Activated naive CD4-positive, alpha-beta T cell (primary cell): ENCODE results near the gene RTBDN.
"Not testable (repeated sequence)": the region's sequence is repeated elsewhere in the genome, so short reads cannot be mapped to it uniquely, and the experiment has no call there.

Source experiments
- DNase-seq, 4 experiments: peaks; one replicate each; lab custom pipeline; 2025; lab: John Stamatoyannopoulos, UW

The RTBDN gene

DNA sequence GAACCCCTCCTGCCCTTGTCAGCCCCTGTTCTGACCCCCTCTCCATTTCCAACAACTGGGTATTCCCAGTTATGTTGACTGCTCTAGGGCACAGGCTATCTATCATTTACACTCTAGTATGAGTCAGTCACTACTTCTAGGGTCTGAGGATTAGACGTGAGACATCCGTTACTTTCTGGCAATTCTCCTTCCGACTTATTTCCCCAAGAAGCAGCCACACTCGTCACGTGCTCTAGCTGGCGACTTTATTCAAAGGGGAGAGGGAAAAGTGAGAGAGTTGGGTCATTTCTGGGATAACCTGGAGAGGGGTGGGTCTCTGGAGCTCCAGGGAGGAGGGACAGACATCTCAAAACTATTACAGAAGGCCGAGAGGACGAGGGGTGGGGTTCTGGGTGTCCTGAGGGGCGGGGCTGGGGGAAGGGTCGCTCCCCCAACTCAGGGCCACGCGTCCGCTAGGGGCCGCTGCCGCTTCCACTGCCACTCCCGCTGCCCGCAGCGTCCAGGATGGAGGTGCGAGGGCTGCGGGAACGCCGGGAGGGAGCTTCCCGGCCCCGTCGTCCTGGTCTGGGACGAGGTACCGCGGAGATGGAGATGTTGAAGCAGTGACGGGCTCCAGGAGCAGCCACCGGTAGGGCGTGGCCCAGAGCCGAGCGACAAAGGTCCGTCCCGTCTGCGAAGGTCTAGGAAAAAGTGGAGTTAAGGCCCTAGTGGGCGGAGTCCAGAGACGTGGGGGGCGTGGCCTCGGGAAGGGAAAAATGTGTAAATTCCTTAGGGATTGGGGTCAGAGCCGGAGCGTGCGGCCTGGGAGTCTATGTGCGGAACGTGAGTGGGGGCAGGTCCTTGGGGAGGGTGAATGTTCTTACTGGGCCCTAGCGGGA is 8.9 kb downstream of the RTBDN start:
- DNase-seq: no peak

DNA sequence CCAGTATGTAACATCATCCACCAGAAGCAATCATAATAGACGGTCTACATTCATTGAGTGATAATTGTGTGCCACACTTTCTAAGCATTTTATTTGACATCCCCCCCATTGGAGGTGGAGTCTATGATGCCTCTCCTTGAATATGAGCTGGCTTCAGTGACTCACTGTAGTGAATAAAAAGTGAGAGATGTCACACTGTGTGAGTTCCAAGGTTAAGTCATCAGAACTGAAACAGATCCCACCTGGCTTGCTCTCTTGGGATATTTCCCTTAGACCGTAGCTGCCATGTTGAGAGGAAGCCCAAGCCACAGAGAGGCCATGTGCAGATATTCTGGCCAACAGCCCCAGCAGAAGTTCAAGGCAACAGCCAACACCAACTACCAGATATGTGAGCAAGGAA is 12.6 kb downstream of the RTBDN start:
- DNase-seq: no peak

DNA sequence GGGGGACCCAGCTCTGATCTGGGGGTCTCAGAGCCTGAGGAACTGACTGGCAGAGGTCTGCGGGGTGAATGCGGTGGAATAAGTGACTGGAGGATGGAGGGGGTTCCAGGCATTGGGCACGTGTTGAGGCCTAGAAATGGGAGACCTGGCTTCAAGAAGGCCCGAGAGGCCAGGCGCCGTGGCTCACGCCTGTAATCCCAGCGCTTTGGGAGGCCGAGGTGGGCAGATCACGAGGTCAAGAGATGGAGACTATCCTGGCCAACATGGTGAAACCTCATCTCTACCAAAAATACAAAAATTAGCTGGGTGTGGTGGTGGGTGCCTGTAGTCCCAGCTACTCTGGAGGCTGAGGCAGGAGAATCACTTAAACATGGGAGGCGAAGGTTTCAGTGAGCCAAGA is 16.6 kb downstream of the RTBDN start:
- DNase-seq: not testable (repeated sequence)

DNA sequence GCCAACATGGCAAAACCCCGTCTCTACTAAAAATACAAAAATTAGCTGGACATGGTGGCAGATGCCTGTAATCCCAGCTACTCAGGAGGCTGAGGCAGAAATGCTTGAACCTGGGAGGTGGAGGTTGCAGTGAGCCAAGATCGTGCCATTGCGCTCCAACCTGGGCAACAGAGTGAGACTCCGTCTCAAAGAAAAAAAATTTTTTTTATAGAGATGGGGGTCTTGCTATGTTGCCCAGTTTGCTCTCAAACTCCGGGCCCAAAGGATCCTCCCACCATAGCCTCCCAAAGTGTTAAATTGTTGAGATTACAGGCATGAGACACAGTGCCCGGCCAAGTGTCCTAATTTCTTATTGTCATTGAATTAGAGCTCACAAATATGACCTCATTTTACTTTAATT is 17.2 kb downstream of the RTBDN start:
- DNase-seq: not testable (repeated sequence)

DNA sequence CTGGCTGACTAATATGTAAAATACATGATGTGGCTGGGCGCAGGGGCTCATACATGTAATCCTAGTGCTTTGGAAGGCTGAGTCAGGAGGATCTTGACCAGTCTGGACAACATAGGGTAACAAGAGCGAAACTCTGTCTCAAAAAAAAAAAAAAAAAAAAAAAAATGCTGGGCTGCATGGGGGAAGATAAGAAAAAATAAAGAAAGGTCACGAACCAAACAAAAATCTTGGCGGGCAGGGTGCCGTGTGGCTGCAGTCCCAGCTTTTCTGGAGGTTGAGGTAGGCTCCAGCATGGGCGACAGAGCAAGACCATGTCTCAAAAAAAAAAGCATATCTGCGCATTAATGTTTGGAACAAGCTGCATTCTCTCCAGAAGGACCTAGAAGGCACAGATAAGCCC is 19.3 kb downstream of the RTBDN start:
- no peak for DNase-seq

DNA sequence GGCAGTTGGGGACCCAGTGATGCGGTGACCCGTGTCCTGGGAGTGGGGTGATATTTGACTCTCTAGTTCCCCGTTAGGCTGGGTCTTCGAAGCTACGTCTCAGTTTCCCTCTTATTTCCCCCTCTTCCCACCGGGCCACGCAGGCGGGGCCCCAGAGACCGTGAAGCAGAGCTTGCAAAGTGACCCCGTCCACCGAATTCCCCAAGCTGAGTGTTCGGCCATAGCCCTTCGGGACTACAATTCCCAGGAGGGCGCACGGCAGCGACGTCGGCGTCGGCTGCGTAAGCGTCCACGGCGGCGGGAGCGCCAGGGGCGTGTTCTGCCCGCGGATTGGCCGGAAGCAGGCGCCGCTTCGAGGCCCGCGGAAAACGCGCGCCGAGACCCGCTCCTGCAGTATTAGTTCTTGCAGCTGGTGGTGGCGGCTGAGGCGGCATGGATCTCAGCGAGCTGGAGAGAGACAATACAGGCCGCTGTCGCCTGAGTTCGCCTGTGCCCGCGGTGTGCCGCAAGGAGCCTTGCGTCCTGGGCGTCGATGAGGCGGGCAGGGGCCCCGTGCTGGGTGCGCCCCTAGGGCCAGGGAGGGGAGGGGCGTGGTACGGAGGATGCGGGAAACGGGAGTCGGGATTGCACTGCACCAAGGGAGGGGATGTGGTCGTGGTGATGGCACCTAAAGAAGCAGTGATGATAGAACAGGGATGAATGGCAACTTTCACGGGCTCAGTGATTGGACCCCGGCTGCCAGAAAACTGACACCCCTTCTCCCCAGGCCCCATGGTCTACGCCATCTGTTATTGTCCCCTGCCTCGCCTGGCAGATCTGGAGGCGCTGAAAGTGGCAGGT is 27.9 kb downstream of the RTBDN start, which contains the start of gene RNASEH2A:
TSS of gene RNASEH2A (plus strand) at position 343 of the 840 bp plus-strand sequence. CDS start at position 433, 90 bp downstream.
- DNase-seq: peak; percentile 64 to 86 (median 72)

DNA sequence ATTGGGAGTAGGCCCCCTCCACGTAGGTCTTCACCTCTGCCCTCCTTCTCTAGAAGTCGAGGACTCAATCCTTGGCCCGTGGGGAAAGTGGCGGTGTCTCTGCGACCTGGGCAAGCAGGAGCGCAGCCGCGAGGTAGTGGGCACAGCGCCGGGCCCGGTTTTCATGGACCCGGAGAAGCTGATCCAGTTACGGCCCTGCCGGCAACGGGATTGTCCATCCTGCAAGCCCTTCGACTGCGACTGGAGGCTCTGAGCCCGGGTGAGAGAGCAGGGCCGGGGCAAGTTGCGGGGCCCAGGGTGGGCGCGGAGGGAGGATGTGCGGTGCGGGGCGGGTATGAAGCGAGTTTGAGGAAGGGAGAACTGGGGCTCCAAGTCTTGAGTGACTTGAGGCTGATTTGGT is 30.3 kb downstream of the RTBDN start:
- no peak for DNase-seq

DNA sequence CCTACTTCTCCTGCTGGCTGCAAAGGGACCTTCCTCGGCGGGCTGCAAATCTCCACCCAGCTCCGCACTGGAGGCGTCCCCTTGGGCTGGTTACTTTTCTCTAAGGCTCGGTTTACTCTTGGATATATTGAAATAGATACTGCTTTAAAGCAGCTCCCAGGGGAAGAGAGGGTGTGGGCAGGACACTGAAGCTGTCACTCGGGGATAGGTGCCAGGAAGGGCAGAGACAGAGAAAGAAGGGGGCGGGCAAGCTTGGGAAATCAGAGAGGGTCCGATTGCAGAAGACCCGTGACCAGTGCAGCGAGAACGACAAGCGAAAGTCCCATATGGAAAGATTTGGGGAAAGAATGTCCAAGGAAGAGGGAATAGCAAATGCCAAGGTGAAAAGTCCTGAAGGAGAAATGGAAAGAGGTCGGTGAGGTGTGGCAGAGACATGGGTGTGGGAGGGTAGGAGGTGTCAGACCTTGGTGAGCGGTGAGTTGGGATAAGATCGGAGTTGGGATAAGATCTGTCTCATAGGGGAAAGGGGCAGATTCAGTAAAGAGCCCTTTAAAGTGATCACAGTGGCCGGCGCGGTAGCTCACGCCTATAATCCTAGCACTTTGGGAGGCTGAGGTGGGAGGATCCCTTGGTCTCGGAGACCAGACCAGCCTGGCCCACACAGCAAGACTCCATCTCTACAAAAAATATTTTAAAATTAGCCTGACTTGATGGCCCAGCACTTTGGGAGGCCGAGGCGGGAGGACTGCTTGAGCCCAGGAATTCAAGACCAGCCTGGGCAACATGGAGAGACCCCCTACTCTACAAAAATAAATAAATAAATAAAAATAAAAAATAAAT is 31.9 kb downstream of the RTBDN start:
- no peak for DNase-seq

DNA sequence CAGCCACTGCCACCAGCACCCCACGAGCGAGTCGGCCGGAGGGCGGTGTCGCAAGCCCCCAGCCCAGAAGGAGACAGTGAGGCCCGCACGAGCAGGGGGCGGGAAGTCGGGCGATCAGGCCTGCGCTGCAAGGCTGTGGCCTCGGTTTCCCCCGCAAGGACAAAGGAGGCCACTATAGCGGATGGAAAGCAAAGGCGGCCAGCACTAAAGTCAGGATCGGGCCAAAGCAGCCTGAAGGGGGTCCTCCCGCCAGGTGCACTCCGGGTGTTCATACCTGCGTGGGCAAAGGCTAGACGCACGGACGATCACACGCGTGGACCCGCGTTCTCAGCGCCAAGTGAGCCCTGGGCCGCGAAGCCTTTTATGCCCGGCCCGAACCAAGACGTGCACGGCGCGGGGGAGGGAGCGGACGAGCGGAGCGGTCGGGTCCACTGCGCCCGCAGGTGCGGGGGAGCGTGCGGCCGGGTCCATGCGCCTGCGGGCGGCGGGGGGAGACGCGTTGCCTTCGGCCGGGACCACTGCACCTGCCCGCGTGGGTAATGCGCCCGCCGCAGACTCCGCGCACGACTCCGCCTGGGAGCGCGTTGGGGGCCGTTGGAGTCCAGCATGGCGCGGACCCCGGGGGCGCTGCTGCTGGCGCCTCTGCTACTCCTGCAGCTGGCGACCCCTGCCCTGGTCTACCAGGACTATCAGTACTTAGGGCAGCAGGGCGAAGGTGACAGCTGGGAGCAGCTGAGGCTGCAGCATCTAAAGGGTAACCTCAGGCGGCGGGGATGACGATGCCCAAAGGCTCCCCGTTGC is 32.7 kb downstream of the RTBDN start, which contains the start of the genes PRDX2 and THSD8:
TSS of gene PRDX2 (minus strand) at position 335 of the 801 bp plus-strand sequence. CDS start 539 bp downstream, outside the sequence.
TSS of gene THSD8 (plus strand) at position 604 of the 801 bp plus-strand sequence. CDS start at position 607, 3 bp downstream.
- peak; percentile 27 to 78 (median 58) for DNase-seq

DNA sequence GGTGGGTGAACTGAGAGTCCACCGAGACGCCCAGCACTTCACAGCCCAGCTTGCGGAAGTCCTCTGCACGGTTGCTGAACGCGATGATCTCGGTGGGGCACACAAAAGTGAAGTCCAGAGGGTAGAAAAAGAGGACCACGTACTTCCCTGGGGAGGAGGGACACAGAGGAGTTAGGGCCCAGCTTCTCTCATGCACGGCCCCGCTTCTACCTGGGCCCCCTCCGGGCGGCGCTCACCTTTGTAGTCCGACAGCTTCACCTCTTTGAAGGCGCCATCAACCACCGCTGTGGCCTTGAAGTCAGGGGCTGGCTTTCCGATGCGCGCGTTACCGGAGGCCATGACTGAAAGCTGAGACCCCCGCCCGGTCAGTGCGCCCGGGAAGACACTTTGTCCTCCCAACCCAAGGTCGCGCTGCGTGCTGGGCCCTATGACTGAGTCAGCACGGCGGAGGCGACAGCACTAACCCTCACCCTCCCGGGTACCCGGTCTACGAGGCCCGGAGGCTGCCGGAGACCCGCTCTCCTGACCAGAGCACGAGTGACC is 33.4 kb downstream of the RTBDN start:
- no peak for DNase-seq

DNA sequence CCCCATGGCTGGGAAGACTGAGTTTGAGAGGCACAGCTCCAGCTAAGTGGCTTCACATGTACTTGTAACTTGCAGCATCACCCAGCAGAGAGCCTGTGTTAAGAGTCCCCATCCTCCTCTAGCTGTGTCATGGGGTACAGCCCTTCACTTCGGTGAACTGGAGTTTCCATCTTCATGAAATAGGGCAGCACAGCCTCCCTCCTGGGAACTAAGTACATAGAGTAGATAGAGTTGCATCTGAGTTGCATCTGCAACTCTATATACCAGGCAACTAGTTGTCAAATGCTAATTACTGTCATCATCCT is 34.0 kb downstream of the RTBDN start:
- DNase-seq: no peak

DNA sequence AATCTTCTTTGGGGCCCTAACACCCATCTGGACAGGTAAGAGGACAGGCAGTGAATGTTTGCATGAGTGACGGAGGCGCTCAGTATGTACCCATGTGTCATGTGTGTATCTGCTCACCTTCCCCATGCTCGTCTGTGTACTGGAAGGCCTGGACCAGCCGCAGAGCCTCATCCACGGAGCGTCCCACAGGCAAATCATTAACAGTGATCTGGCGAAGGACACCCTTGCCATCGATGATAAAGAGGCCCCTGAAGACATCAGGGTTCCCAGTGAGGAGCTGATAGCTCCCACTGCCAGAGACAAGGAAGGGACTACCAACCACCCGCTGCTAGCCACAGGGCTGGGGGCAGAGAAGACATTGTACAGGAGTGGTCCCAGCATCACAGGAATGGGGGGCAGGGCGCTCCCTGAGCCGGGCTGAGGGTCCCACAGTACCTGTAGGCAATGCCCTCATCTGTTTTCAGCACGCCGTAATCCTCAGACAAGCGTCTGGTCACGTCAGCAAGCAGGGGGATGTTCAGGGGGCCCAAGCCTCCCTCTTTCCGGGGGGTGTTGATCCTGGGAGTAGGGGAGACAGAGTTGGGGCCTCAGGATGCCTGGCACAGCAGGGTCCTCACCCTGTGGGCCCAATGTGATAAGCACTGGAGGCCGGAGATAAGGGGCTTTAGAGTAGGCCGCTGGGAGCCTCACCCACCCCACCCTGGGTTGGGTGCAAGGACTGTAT is 34.5 kb downstream of the RTBDN start:
- no peak for DNase-seq

DNA sequence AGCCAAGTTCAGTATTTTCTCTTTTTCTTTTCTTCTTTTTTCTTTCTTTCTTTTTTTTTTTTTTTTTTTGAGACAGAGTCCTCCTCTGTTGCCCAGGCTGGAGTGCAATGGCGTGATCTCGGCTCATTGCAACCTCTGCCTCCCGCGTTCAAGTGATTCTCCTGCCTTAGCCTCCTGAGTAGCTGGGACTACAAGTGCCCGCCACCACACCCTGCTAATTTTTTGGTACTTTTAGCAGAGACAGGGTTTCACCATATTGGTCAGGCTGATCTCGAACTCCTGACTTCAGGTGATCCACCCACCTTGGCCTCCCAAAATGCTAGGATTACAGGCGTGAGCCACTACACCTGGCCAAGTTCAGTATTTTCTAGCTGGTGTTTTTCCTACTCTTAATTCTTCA is 36.8 kb downstream of the RTBDN start:
- DNase-seq: not testable (repeated sequence)

DNA sequence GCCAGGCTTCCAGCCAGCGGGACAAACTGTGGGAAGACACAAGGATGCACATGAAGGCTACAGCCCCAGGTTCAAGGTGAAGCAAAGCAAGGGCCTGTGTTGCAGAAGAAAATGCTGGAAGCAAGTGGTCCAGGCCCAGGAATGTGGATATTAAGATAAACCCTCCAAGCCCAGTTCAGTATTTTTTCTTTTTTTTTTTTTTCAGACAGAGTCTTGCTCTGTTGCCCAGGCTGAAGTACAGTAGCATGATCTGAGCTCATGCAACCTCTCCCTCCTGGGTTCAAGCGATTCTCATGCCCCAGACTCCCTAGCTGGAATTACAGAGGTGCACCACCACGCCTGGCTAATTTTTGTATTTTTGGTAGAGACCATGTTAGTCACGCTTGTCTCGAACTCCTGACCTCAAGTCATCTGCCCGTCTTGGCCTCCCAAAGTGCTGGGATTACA is 37.2 kb downstream of the RTBDN start:
- DNase-seq: no peak

DNA sequence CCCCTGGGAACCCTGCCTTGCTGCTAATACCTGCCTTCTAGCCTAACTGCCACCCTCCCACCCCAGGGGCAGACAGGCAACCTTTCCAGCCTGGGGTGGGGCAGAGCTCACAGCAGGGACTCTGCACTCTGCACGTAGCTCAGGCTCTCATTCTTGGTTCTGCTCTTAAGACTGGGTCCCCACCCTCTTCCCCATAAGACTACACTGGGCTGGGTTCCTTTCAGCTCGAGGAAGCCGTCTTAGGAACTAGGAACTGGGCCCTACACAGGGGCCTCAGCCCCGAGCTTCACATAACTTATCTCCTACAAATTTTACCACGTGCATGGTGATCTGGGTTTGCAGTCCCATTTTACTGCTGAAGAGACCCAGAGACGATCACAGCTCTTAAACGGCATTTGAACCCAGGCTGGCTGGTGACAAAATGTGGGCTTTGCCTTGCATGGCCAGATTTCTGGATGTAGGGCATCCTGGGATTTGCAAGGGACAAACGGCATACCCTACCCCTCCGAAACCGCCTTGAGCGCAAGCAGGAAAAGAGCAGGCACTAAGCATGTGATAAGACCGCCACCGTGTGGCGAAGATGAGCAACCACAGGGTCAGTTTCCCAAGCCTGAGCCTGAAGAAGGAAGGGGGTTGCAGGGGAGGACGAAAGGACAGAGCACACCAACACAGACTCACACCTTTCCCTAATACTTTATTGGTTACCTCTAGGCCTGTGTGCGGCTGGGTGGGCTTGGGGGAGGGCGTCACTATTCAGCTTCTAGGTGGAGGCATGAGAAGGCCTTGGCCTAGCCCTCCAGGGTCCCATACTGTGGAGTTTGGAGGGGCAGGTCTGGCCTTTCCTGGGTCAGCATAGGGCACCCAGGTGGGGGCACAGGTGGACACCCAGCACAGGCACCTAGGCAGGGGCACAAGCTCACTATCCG is 38.0 kb downstream of the RTBDN start:
- DNase-seq: peak; percentile 22 to 62 (median 51)

DNA sequence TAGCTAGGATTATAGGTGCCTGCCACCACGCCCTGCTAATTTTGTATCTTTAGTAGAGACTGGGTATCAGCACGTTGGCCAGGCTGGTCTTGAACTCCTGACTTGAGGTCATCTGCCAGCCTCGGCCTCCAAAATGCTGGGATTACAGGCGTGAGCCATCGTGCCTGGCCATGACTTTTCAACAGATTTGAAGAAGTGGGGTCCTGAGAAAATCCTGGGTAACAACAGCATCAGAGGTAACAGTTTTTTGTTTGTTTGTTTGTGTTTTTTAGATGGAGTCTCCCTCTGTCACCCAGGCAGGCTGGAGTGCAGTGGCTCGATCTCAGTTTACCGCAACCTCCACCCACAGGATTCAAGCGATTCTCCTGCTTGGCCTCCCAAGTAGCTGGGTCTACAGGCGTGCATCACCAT is 39.4 kb downstream of the RTBDN start:
- DNase-seq: no peak

DNA sequence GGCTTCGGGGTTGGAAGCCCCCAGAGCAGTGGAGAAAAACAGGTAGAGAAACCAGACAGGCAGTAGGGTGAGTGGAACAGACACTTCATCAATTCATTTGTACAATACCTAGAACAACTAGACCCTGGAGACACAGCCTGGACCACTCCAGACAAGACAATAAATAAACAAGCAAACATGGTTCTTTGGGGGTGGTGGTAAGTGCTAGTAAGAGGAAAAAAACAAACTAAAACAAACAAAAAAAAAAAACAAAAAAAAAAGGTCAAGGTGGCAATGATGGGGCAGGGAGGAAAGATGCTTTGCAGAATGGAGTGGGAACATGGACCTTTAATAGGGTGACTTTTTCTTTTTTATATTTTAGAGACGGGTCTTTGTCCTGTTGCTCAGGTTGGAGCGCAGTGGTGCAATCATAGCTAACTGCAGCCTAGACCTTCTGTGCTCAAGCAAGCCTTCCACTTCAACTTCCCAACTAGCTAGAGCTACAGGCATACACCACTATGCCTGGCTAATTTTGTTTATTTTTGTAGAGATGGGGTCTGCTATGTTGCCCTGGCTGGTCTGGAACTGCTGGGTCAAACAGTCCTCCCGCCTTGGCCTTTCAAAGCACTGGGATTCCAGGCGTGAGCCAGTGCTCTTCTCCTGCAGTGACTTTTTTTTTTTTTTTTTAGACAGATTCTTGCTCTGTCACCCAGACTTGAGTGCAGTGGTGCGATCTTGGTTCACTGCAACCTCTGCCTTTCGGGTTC is 40.0 kb downstream of the RTBDN start:
- DNase-seq: no peak
